SK-N-SH (cell line): ENCODE data around the gene PTEN. TPM values are rescaled to one million over a fixed set of nuclear protein-coding genes. Genes with fewer than 3 reads are reported as not detected.
A peak's percentile ranks its signal among the peaks of the same experiment; 100 is the strongest.

ENCODE experiments used
- CTCF ChIA-PET: fragments of 300-600, 350-600 bp; formaldehyde crosslinking; extraction: SDS; loops from one replicate; lab custom pipeline; 2021; lab: Yijun Ruan, JAX
- POLR2A ChIA-PET: fragments of 350-600 bp; sonication (Branson Sonifier 250); formaldehyde crosslinking; extraction: SDS; loops from one replicate; lab custom pipeline; 2020; ENCODE audit warnings: antibody characterized with exemption, inconsistent platforms; lab: Yijun Ruan, JAX
- DNase-seq: peaks from one replicate; pipeline ENCODE4 v3.0.0; 2012
- H2AFZ ChIP-seq: fragments of 200-600 bp; sonication (generic); 2 replicates; pipeline ENCODE4 v1.8.1; 2016; ENCODE audit warnings: antibody characterized with exemption, mild to moderate bottlenecking, low read depth
- H3F3A ChIP-seq: fragments of 200-600 bp; sonication (generic); replicated peaks from 2 replicates; pipeline ENCODE3; 2016; ENCODE audit warnings: antibody characterized with exemption, mild to moderate bottlenecking; ENCODE audit not compliant: insufficient read depth
- H3K27ac ChIP-seq, 2 experiments: fragments of 200-500 bp in 1 of 2; fragments of 200-600 bp in 1 of 2; sonication (Bioruptor generic) in 1 of 2; sonication (generic), shearing (Covaris generic) in 1 of 2; 2 replicates each; pipeline versions ENCODE4 v1.5.1 to v1.6.1; 2014 to 2016; ENCODE audit warnings: low read depth in 2 of 2, inconsistent platforms in 1 of 2, low read length in 1 of 2, mild to moderate bottlenecking in 1 of 2, mixed read lengths in 1 of 2
- H3K27me3 ChIP-seq: fragments of 200-600 bp; sonication (generic), shearing (Covaris generic); 2 replicates; pipeline ENCODE4 v1.6.1; 2016; ENCODE audit warnings: mixed run types; ENCODE audit not compliant: insufficient read depth
- H3K36me3 ChIP-seq, 2 experiments: fragments of 200-500 bp in 1 of 2; fragments of 200-600 bp in 1 of 2; sonication (Bioruptor generic) in 1 of 2; sonication (generic) in 1 of 2; replicated peaks in 1 of 2; 2 replicates each; pipeline versions ENCODE3 to v1.5.1; 2014 to 2016; ENCODE audit warnings: low read length in 1 of 2, mild to moderate bottlenecking in 1 of 2; ENCODE audit not compliant: insufficient read depth in 2 of 2, control insufficient read depth in 1 of 2
- H3K4me1 ChIP-seq, 2 experiments: fragments of 200-500 bp in 1 of 2; fragments of 200-600 bp in 1 of 2; sonication (Bioruptor generic) in 1 of 2; sonication (generic), shearing (Covaris generic) in 1 of 2; 2 replicates each; pipeline versions ENCODE4 v1.5.1 to v1.6.1; 2014 to 2016; ENCODE audit warnings: low read depth in 1 of 2, low read length in 1 of 2, mixed run types in 1 of 2; ENCODE audit not compliant: insufficient read depth in 2 of 2, control insufficient read depth in 1 of 2
- H3K4me2 ChIP-seq: fragments of 200-600 bp; sonication (generic), shearing (Covaris generic); 2 replicates; pipeline ENCODE4 v1.6.1; 2017; ENCODE audit warnings: mixed run types
- H3K4me3 ChIP-seq, 2 experiments: fragments of 200-500 bp in 1 of 2; fragments of 200-600 bp in 1 of 2; sonication (Bioruptor generic) in 1 of 2; sonication (generic), shearing (Covaris generic) in 1 of 2; 2 replicates each; pipeline versions ENCODE4 v1.5.1 to v1.8.1; 2014 to 2016; ENCODE audit warnings: low read depth in 2 of 2, inconsistent platforms in 1 of 2, low read length in 1 of 2, mild to moderate bottlenecking in 1 of 2, mixed read lengths in 1 of 2, moderate library complexity in 1 of 2
- H3K79me2 ChIP-seq: fragments of 200-600 bp; sonication (generic); 2 replicates; pipeline ENCODE4 v1.8.1; 2017; ENCODE audit warnings: mild to moderate bottlenecking; ENCODE audit not compliant: insufficient read depth
- H3K9ac ChIP-seq: fragments of 200-600 bp; sonication (generic); 2 replicates; pipeline ENCODE4 v1.6.1; 2017; ENCODE audit warnings: mixed run types
- H3K9me2 ChIP-seq: fragments of 200-600 bp; sonication (generic); 2 replicates; pipeline ENCODE4 v1.6.1; 2017; ENCODE audit warnings: mixed run types
- H3K9me3 ChIP-seq: fragments of 200-600 bp; sonication (generic); 2 replicates; pipeline ENCODE4 v1.6.1; 2017; ENCODE audit warnings: mixed run types, mild to moderate bottlenecking, moderate library complexity
- H4K20me1 ChIP-seq: fragments of 200-600 bp; sonication (generic); 2 replicates; pipeline ENCODE4 v1.6.1; 2017; ENCODE audit warnings: mild to moderate bottlenecking, mixed run types; ENCODE audit not compliant: insufficient read depth
- EZH2phosphoT487 ChIP-seq: fragments of 200-600 bp; sonication (generic); IDR thresholded peaks from 2 replicates; pipeline ENCODE4 v1.6.1; 2017; ENCODE audit warnings: low read depth, mixed run types, mild to moderate bottlenecking, antibody characterized with exemption, moderate library complexity, borderline replicate concordance
- FOXJ3 ChIP-seq: sonication (generic); formaldehyde crosslinking; IDR thresholded peaks from 2 replicates; pipeline ENCODE4 v1.5.1; 2020; ENCODE audit warnings: mild to moderate bottlenecking, missing genetic modification reagents
- GATA2 ChIP-seq: sonication (generic); formaldehyde crosslinking; IDR thresholded peaks from 2 replicates; pipeline ENCODE4 v1.5.0; 2020; ENCODE audit warnings: mild to moderate bottlenecking, missing genetic modification reagents
- IRF3 ChIP-seq: fragments of 150-350 bp; IDR thresholded peaks from 2 replicates; pipeline ENCODE4 v1.6.1; 2016; ENCODE audit warnings: mild to moderate bottlenecking, low read depth, low read length
- MAX ChIP-seq: IDR thresholded peaks from 2 replicates; pipeline ENCODE4 v1.4.0; 2012; ENCODE audit warnings: low read depth
- MEF2A ChIP-seq: IDR thresholded peaks from 2 replicates; pipeline ENCODE4 v1.4.0; 2012; ENCODE audit warnings: low read depth, borderline replicate concordance
- NFIC ChIP-seq: IDR thresholded peaks from 2 replicates; pipeline ENCODE4 v1.4.0; 2012; ENCODE audit warnings: borderline replicate concordance
- POLR2AphosphoS5 ChIP-seq: IDR thresholded peaks from 2 replicates; pipeline ENCODE4 v1.6.1; 2012; ENCODE audit warnings: low read depth, low read length
- REST ChIP-seq: IDR thresholded peaks from 2 replicates; pipeline ENCODE4 v1.6.1; 2012; ENCODE audit warnings: mild to moderate bottlenecking, low read depth, low read length, moderate library complexity
- SIN3A ChIP-seq: IDR thresholded peaks from 2 replicates; pipeline ENCODE4 v1.6.1; 2012; ENCODE audit warnings: low read depth, mild to moderate bottlenecking, low read length, moderate library complexity, borderline replicate concordance
- SMC3 ChIP-seq: IDR thresholded peaks from 2 replicates; pipeline ENCODE4 v1.6.1; 2012; ENCODE audit warnings: low read depth, low read length, improper control_type of control experiment
- TAF1 ChIP-seq: IDR thresholded peaks from 2 replicates; pipeline ENCODE4 v1.6.1; 2012; ENCODE audit warnings: low read depth, mild to moderate bottlenecking, low read length, moderate library complexity, borderline replicate concordance
- ZBTB33 ChIP-seq: IDR thresholded peaks from 2 replicates; pipeline ENCODE4 v1.4.0; 2012; ENCODE audit warnings: low read depth, borderline replicate concordance
- WGBS: methylation state at CpG from one replicate; pipeline ENCODE4 v1.1.6; 2017; ENCODE audit warnings: low lambda C conversion rate; 5-methylcytosine and 5-hydroxymethylcytosine counted together
- polyA plus RNA-seq, 3 experiments: library from polyadenylated mRNA; depleted of rRNA; stranded (reverse); fragments of >200 nt; gene quantifications; 2 replicates each; pipeline ENCODE4 v1.2.3, GENCODE V29; 2012

The PTEN gene
- polyA plus RNA-seq, 1 of the 3 experiments (the other 2 are of a cell fraction) = 12.8 TPM

GRCh38 chr10:87842220-87842641 is 21.2 kb upstream of the PTEN start:
- Histone ChIP-seq H2AFZ (no peak overlapping the region), H3F3A (peaks cover 5% of the 10 kb centered on the region), H3K36me3 (no peaks in the 10 kb centered on the region), H3K27me3 (no peaks in the 10 kb centered on the region), H3K4me1 (peaks cover 0 to 13% of the 10 kb centered on the region in 2 experiments; a peak in 3 of 4 replicates), H3K27ac (peak overlapping the region in 1 of 2 experiments; percentile 72; a peak in 1 of 4 replicates), H3K4me3 (no peak overlapping the region), H3K79me2 (no peaks in the 10 kb centered on the region), H3K4me2 (no peak overlapping the region), H3K9me2 (no peaks in the 10 kb centered on the region), H3K9ac (no peak overlapping the region), H4K20me1 (no peaks in the 10 kb centered on the region), H3K9me3 (no peaks in the 10 kb centered on the region)
- WGBS = 75% methylated on average over 1 of the region's 1 CpG
- ChIA-PET CTCF (no interaction called here), POLR2A (no interaction called here)
- no peak for DNase-seq
- no peak for TF ChIP-seq ZBTB33
- TF ChIP-seq SMC3 = no peak
- TF ChIP-seq REST = no peak
- no peak for TF ChIP-seq MAX
- no peak for TF ChIP-seq TAF1

GRCh38 chr10:87842776-87843497 is 20.5 kb upstream of the PTEN start:
- Histone ChIP-seq H3F3A (peaks cover 5% of the 10 kb centered on the region), H3K9me3 (no peaks in the 10 kb centered on the region), H3K9me2 (no peaks in the 10 kb centered on the region), H4K20me1 (no peaks in the 10 kb centered on the region), H3K79me2 (no peaks in the 10 kb centered on the region), H2AFZ (no peak overlapping the region), H3K4me3 (no peak overlapping the region), H3K27me3 (no peaks in the 10 kb centered on the region), H3K4me1 (peaks cover 0 to 17% of the 10 kb centered on the region in 2 experiments; a peak in 3 of 4 replicates), H3K36me3 (no peaks in the 10 kb centered on the region), H3K4me2 (no peak overlapping the region), H3K9ac (no peak overlapping the region), H3K27ac (peak overlapping the region; percentile 72 to 88)
- ChIA-PET CTCF (no interaction called here), POLR2A (no interaction called here)
- DNase-seq = no peak
- TF ChIP-seq EZH2phosphoT487 = no peak
- no peak for TF ChIP-seq GATA2 (CRISPR knock-in tag)
- TF ChIP-seq SIN3A = no peak
- no peak for TF ChIP-seq NFIC
- TF ChIP-seq FOXJ3 (CRISPR knock-in tag) = no peak
- TF ChIP-seq REST = no peak
- no peak for TF ChIP-seq IRF3
- TF ChIP-seq MEF2A = no peak
- no peak for TF ChIP-seq MAX
- TF ChIP-seq POLR2AphosphoS5 = no peak
